Keratinocyte (primary cell): ENCODE data around the gene MADD.

Experiments used
- EZH2 ChIP-seq: IDR thresholded peaks from one replicate; pipeline ENCODE4 v1.6.1; 2012; ENCODE audit warnings: inconsistent platforms, mild to moderate bottlenecking, low read length, moderate library complexity
- TF ChIP-seq, protein P1 (sequence below), 3 experiments: IDR thresholded peaks in 1 of 3; conservative IDR thresholded peaks in 1 of 3; optimal IDR thresholded peaks in 1 of 3; 2 replicates in 2 of 3; 3 replicates in 1 of 3; pipeline versions ENCODE3 to v1.5.1; 2011; ENCODE audit warnings: low read length in 3 of 3, mild to moderate bottlenecking in 3 of 3, moderate library complexity in 2 of 3, control low read depth in 1 of 3, inconsistent platforms in 1 of 3; ENCODE audit not compliant: insufficient read depth in 2 of 3; ENCODE audit errors: extremely low read depth in 1 of 3

DNA sequence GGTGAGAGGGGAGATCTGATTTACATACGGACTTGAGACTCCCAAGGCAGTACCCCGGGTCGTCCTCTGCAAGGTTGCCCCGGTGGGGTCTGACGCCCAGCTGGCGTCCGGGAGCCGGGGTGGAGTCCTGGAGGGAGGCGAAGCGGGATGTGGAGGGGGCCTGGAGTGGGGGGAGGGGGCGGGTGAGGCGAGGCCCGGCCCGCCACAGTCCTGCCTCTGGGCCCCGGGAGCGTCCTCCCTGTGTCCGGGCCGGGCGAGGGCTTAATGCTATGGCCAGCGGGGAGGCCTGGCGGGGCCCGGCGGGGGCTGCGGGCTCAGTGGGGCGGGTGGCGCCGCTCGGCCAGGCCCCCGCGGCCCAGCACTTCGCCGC, 85.0 kb downstream of the MADD start:
- no peak for TF ChIP-seq EZH2
- TF ChIP-seq, protein P1, sequence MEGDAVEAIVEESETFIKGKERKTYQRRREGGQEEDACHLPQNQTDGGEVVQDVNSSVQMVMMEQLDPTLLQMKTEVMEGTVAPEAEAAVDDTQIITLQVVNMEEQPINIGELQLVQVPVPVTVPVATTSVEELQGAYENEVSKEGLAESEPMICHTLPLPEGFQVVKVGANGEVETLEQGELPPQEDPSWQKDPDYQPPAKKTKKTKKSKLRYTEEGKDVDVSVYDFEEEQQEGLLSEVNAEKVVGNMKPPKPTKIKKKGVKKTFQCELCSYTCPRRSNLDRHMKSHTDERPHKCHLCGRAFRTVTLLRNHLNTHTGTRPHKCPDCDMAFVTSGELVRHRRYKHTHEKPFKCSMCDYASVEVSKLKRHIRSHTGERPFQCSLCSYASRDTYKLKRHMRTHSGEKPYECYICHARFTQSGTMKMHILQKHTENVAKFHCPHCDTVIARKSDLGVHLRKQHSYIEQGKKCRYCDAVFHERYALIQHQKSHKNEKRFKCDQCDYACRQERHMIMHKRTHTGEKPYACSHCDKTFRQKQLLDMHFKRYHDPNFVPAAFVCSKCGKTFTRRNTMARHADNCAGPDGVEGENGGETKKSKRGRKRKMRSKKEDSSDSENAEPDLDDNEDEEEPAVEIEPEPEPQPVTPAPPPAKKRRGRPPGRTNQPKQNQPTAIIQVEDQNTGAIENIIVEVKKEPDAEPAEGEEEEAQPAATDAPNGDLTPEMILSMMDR (optimal IDR thresholded peaks at IDR 0.05 in 1 of 3, IDR thresholded peaks at IDR 0.05 in 1 of 3, conservative IDR thresholded peaks at IDR 0.05 in 1 of 3; ENCODE audit: extremely low read depth in 1 of 3, insufficient read depth in 2 of 3, low read length in 3 of 3), result no peak
